LoVo (cell line): ENCODE results near the gene VPS37C.
A peak's percentile ranks its signal among the peaks of the same experiment; 100 is the strongest.
"Not testable (repeated sequence)": the region's sequence is repeated elsewhere in the genome, so short reads cannot be mapped to it uniquely, and the experiment has no call there.

Experiments used
- DNase-seq: peaks from one replicate; pipeline ENCODE4 v3.0.0-alpha.2; 2016; ENCODE audit warnings: low spot score

The VPS37C gene

GRCh38 chr11:61174949-61175348 lies 13.7 kb upstream of the VPS37C start:
- no peak for DNase-seq

GRCh38 chr11:61174273-61174672 lies 13.0 kb upstream of the VPS37C start:
- DNase-seq: no peak

GRCh38 chr11:61173456-61173855 lies 12.2 kb upstream of the VPS37C start:
- no peak for DNase-seq

- DNase-seq: no peak
Measured at GRCh38 chr11:61172888-61173287, 11.7 kb upstream of the VPS37C start.

- DNase-seq: no peak
Measured at GRCh38 chr11:61172356-61172755, 11.1 kb upstream of the VPS37C start.

- no peak for DNase-seq
Measured at GRCh38 chr11:61171907-61172306, 10.7 kb upstream of the VPS37C start.

- no peak for DNase-seq
Measured at GRCh38 chr11:61170566-61170965, 9.3 kb upstream of the VPS37C start.

GRCh38 chr11:61168800-61169199 lies 7.6 kb upstream of the VPS37C start:
- DNase-seq: no peak

- DNase-seq: no peak
Measured at GRCh38 chr11:61168042-61168688, 6.9 kb upstream of the VPS37C start.

GRCh38 chr11:61166331-61166730 lies 5.1 kb upstream of the VPS37C start:
- not testable (repeated sequence) for DNase-seq

GRCh38 chr11:61165785-61166184 lies 4.6 kb upstream of the VPS37C start:
- DNase-seq: not testable (repeated sequence)

- DNase-seq: no peak
Measured at GRCh38 chr11:61164606-61165424, 3.6 kb upstream of the VPS37C start.

- no peak for DNase-seq
Measured at GRCh38 chr11:61163714-61164605, 2.7 kb upstream of the VPS37C start.

- DNase-seq: no peak
Measured at GRCh38 chr11:61163021-61163420, 1.8 kb upstream of the VPS37C start.

GRCh38 chr11:61162092-61162941 lies 1.1 kb upstream of the VPS37C start:
- peak; percentile 46 for DNase-seq

GRCh38 chr11:61160487-61161189 lies 588 bp downstream of the VPS37C start:
- DNase-seq: no peak

GRCh38 chr11:61158691-61159381 lies 2.4 kb downstream of the VPS37C start:
- DNase-seq: peak; percentile 70

GRCh38 chr11:61157743-61158142 lies 3.5 kb downstream of the VPS37C start:
- DNase-seq: no peak

GRCh38 chr11:61155741-61156140 lies 5.5 kb downstream of the VPS37C start:
- no peak for DNase-seq

GRCh38 chr11:61155312-61155711 lies 5.9 kb downstream of the VPS37C start:
- DNase-seq: no peak
